ENCODE results near the gene PRKG1.

- TF ChIP-seq NR2C2 (CRISPR knock-in tag; IDR thresholded peaks at IDR 0.05) (no peak), GABPB1 (CRISPR knock-in tag; IDR thresholded peaks at IDR 0.05) (no peak), NFE2L1 (CRISPR knock-in tag; IDR thresholded peaks at IDR 0.05) (no peak), E2F4 (CRISPR knock-in tag; IDR thresholded peaks at IDR 0.05; ENCODE audit: borderline replicate concordance, low read depth) (no peak), ETV6 (CRISPR knock-in tag; IDR thresholded peaks at IDR 0.05) (no peak), CBFB (CRISPR knock-in tag; IDR thresholded peaks at IDR 0.05; ENCODE audit: low read depth) (no peak), ZNF121 (CRISPR knock-in tag; IDR thresholded peaks at IDR 0.05) (no peak), FOXJ3 (CRISPR knock-in tag; IDR thresholded peaks at IDR 0.05; ENCODE audit: borderline replicate concordance) (no peak)
- TF ChIP-seq, protein P1, sequence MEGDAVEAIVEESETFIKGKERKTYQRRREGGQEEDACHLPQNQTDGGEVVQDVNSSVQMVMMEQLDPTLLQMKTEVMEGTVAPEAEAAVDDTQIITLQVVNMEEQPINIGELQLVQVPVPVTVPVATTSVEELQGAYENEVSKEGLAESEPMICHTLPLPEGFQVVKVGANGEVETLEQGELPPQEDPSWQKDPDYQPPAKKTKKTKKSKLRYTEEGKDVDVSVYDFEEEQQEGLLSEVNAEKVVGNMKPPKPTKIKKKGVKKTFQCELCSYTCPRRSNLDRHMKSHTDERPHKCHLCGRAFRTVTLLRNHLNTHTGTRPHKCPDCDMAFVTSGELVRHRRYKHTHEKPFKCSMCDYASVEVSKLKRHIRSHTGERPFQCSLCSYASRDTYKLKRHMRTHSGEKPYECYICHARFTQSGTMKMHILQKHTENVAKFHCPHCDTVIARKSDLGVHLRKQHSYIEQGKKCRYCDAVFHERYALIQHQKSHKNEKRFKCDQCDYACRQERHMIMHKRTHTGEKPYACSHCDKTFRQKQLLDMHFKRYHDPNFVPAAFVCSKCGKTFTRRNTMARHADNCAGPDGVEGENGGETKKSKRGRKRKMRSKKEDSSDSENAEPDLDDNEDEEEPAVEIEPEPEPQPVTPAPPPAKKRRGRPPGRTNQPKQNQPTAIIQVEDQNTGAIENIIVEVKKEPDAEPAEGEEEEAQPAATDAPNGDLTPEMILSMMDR (IDR thresholded peaks at IDR 0.05) = no peak
- TF ChIP-seq, protein P2, sequence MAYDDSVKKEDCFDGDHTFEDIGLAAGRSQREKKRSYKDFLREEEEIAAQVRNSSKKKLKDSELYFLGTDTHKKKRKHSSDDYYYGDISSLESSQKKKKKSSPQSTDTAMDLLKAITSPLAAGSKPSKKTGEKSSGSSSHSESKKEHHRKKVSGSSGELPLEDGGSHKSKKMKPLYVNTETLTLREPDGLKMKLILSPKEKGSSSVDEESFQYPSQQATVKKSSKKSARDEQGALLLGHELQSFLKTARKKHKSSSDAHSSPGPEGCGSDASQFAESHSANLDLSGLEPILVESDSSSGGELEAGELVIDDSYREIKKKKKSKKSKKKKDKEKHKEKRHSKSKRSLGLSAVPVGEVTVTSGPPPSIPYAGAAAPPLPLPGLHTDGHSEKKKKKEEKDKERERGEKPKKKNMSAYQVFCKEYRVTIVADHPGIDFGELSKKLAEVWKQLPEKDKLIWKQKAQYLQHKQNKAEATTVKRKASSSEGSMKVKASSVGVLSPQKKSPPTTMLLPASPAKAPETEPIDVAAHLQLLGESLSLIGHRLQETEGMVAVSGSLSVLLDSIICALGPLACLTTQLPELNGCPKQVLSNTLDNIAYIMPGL (CRISPR knock-in tag; IDR thresholded peaks at IDR 0.05) = no peak
Measured at GRCh38 chr10:51894771-51895578, 820.7 kb downstream of the PRKG1 start.

Measured in WTC11 (cell line).